Cardiac septum (tissue), 1 donor: ENCODE results near the gene BBOX1. TPM values are rescaled to one million over a fixed set of nuclear protein-coding genes. Genes with fewer than 3 reads are reported as not detected.

ENCODE experiments used
- DNase-seq: peaks from one replicate; pipeline ENCODE4 v3.0.0-alpha.2; 2020; ENCODE audit warnings: low spot score
- intact Hi-C: fragments of 100-400 bp; cut with DNase I; formaldehyde crosslinking; loops from one replicate; pipeline ENCODE4 v1.14.0; 2022
- total RNA-seq: library from RNA; stranded (reverse); fragmentation: NEBNext Ultra II Directional; extraction: Animal tissue kit (Norgen Biotek cat#: 25700); gene quantifications from one replicate; pipeline ENCODE4 v1.2.1, GENCODE V29; 2021
- donor health status: DM: no; HTN: no; CAD: no.

BBOX1 gene
- total RNA-seq, 1 donor from 2014 or later = not detected

DNA sequence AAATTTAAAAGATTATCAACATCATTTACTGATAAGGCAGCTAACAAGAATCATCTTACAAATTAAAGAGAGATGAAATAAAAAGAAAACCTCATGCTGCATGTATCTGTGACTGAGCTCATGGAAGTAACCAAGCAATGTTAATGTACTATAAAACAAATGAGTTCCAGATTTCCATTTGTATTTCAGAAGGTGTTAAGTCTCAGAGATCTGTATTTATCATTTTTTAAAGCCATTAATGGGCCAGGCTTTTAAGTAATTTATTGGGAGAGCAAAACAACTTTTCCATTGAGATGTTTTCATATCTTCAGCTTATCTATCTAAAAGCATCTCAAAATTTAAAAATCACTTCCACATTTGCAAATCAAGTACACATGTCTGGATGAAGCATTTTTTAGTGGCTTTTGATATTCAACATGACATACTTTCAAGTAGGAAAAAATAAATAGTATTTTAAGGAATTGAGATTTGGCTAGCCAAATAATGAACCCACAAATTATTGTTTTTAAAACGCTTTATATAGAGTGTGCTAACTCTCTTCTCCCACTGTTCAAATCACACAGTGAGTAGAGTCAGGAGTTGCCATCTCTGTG is 17.9 kb upstream of the BBOX1 start:
- intact Hi-C loops = no loop called here
- no peak for DNase-seq

DNA sequence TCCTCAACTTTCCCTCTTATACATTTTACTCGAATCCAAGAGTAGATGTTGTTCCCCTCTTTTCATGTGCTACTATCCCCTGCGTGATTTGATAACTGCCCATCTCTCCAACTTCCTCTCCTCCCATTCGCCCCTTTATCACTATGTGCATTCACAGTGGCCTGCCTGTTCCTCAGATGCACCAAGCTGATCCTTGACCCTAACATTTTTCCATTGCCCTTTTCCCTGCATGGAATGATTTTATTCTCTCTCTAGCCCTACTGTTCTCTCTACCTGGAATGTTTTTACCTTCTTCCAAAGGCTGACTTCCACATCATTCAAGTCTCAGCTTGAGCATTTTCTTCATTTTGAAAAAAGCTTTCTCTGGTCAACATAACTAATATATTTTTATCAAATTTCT is 15.8 kb upstream of the BBOX1 start:
- DNase-seq = no peak
- intact Hi-C loops = no loop called here

DNA sequence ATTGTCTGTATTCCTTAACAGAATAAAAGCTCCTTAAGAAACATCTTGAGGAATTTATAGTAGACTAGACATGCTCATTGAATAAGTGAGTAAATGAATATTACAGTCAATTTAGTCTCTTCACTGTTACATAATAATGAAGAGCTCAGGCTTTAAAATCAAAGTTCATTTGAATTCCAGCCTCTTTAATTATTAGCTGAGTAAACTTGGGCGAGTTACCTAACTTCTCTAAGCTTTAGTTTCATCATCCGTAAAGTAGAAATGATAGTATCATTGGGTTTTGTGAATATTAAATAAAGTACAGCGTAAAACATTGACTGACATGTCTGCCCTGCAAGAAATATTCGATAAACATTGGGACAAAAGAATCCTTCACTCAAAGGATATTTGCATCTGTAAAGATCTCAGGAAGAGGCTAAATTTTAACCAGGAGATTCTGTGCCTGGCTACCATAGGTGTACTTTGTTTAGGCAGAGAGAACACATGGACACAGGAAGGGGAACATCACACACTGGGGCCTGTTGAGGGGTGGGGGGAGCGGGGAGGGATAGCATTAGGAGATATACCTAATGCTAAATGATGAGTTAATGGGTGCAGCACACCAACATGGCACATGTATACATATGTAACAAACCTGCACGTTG is 15.2 kb upstream of the BBOX1 start:
- DNase-seq = no peak
- intact Hi-C loops = no loop called here

DNA sequence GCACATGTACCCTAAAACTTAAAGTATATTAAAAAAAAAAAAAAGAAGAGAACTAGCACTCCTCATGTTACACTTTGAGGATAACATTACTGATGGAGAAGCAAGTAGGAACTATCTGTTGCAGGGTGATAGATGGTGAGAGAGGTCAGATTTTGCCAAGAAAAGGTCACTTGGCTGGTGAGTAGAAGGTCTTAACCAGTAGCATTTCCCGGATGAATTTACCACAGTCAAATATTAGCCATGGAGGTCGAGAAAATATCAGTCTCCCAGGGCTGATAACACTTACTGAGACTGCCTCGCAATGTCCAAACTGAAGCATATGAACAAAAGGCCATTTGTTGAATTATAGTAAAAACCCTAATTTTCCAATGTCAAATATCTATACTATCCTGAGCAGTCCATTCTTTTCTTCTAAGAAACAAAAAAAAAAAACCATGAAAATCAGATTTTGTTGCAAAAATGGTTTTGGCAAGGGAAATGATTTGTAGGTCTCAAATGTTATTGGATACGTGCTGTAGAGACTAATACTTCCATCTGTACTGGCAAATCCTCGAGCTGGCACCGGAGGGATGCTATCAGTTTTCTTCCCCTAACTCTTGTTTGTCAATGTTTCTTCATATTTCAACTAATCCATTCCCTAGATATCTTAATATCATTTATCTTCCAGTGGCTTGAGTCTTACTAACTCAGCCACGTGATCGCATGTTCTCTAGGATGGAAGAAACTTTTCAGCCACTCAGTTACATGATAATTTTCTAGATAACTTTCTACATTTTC is 14.5 kb upstream of the BBOX1 start:
- no peak for DNase-seq
- intact Hi-C loops = no loop called here

DNA sequence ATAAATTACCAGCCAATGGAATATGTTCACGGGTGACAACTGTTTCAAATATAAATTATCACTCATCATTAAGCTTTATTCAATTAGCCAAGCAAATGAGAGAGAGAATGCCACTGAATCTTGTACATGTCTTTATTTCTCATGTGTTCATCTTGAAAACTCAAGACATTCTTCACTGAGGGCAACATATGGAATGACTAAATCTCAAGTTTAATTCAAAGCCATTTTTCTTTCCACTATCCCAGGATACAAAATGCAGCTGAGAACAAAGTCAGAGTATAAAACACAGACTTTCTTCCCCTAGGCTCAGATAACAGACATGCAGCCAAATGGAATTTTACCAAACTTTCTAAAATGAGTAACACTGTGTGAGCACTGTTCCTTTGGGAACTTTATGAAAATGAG is 12.1 kb upstream of the BBOX1 start:
- no peak for DNase-seq
- intact Hi-C loops = no loop called here

DNA sequence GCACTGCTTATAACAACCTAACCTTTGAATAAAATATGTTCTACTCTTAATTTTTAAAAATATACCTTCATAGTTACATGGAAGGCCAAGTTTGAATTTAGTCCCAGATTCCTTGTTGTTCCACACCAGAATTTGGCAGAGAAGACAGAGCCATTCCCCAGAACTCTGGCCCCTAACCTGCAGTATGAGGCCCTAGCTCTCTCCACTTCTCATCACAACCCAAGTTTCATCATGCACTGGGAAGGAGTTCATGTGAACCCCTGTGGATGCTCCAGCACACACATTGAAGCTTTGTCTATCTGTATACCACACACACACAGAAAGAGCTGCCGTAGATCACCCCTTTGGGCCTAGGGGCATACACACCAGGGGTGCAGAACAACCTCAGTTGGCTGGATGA is 10.6 kb upstream of the BBOX1 start:
- intact Hi-C loops = no loop called here
- DNase-seq = no peak

DNA sequence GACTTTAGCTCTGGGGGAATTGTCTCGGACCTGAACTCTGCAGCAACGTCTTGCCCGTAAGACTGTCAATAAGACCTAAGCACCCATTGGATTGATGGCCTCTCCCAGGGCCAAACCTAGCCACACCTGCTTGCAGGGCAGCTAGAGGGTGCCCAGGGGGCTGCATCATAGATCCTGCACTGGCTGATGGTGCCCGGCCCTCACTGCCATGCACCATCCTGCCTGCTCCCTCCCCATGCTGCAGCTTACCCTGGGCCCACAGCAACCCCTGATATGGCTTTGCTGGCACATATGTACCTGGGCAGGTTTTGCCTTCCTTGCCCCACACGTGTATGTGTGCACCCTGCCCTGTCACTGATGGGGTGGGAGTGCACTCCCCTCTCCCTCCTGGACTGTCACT is 8.9 kb upstream of the BBOX1 start:
- DNase-seq = no peak
- intact Hi-C loops = no loop called here

DNA sequence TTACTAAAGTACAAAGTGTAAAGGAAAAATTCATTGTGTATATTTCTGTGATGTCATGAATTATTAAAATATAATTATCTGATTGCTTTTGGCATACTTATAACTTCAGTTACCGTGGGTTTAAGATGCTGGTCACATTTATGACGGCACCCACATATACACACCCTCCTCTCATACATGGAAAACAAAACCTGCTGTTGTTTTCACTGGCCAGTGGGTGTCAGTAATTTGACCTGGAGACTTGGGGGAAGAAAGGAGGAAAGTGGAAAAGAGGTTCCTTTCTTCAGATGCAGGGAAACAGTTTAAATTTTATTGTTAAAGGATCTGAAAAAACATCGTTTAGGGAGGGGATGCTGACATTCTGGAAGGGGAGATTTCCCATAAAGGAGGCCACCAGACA is 742 bp upstream of the BBOX1 start:
- intact Hi-C loops = no loop called here
- no peak for DNase-seq

DNA sequence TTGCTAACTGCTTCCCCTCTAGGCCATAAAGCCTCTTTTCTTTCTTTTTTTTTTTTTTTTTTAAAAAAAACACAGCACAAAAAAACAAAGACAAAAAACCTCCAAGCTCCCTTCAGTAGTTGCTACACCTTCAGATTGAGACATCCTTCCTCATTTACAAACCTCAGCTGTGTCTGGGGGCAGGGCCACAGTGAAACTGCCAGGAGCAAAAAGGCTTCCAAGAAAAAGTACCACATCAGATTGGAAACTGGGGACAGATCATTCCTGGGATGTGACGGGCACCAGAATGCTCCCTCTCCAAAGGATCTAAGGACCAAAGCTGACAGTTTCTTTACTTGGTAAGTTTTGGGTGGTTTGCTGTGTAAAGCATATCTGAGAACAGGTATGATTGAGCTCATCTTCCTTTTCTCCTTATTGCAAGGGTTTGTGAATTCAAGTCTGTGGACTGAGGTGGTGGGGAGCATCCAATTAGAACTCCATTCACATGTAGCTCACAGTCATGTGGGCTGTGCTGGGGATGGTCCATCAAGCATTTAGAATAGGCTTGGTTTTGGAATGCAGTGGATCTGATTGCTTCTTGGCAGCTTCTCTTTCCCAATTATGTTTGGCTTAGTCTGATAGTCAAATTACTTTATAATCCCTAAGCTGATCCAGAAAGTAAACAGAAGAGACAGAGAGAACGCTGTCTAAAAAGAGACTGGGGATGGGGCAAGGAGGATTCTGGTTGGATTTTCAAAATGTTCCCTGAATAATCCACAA is 705 bp downstream of the BBOX1 start:
- no peak for DNase-seq
- intact Hi-C loops = no loop called here

DNA sequence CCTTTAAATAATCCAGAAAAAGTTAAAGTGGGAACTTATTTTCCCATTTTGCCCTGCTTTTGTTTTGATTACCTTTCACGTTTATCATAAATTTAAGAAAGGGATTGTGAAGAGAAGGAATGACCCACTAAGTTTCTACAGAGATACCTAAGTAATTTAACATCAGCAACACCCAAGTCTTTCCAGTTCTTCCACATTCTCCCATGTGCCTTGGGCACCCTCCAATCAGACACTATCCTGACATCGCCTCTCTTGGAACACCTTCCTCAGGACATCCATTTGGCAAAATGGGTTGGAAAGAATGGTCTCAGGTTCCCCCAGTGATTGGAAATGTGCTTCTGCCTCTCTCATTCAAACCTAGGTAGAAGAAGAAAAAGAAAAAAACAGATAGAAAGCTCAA is 6.3 kb downstream of the BBOX1 start:
- intact Hi-C loops = no loop called here
- no peak for DNase-seq

DNA sequence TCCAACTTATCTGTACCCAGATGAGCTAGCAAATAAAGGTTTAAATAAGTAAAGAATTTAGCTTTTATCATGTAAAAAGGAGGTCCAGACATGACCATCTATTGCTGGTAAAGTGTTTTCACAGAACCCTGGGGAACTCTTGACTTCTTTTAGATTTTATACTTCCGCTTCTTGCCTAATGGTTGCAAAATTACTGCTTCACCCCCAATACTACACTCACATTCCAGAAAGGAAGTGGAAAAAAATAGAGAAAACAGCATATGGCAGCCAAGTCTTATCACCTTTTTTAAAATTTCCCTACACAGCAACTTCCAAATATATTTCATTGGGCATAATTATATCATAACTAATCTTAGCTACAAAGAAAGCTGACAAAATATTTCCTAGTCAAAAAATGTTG is 12.1 kb downstream of the BBOX1 start:
- intact Hi-C loops = no loop called here
- DNase-seq = no peak

DNA sequence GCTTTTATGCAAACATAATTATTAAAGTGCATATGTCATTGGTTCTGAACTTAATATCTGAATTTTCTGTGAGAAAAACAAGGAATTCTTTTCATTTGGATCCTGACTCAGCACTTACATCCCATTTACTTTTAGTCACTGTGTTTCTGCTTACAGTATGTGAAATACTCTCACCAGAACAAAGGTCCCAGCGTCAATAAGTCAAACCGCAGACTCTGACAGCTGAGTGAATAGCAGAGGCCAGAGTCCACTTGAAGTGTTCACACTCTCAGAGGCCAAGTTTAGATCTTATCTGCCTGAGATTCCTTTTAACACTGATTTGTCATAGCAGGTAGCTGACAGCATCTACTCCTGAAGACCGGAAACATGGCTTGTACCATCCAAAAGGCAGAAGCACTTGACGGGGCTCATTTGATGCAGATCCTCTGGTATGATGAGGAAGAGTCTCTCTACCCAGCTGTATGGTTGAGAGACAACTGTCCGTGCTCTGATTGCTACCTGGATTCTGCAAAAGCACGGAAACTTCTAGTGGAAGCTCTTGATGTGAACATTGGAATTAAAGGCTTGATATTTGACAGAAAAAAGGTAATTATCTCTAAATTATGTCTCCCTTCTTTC is 14.6 kb downstream of the BBOX1 start:
- intact Hi-C loops = no loop called here
- no peak for DNase-seq

DNA sequence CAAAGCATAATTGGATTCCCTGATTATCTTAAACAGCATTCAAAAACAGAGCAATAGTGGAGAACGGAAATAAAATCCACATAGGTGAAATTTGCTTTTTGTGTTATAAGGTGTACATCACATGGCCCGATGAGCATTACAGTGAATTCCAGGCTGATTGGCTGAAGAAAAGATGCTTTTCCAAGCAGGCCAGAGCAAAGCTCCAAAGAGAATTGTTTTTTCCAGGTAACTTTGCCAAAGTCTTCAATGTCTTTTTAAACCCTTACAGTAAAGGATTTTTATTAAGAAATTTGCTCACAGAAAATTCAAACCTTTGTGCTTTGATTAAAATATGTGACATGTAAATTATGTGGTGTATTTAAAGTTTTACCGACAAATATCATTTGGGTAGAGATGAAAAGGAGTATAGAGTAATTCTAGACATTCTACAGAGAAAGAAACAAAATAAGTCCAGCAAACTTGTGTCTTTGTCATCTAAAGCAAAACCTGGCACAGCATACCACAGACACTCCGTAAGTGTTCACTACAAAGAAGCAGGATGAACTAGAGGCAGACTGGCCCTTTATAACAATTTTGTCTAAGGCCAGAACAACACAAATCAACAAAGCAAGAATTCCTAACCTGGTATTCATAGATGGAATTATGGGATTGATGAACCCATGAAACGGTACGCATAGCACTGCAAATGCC is 16.6 kb downstream of the BBOX1 start:
- intact Hi-C loops = no loop called here
- DNase-seq = no peak

DNA sequence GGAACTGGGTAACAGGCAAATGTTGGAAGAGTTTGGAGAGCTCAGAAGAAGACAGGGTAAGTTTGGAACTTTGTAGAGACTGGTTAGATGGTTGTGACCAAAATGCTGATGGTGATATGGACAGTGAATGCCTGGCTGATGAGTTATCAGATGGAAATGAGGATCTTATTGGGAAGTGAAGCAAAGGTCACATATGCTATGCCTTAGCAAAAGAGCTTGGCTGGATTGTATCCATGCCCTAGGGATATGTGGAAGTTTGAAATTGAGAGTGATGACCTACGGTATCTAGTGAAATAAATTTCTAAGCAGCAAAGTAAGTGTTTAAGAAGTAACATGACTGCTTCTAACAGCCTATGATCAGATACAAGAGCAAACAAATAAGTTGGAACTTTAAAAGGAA is 17.8 kb downstream of the BBOX1 start:
- intact Hi-C loops = no loop called here
- no peak for DNase-seq

DNA sequence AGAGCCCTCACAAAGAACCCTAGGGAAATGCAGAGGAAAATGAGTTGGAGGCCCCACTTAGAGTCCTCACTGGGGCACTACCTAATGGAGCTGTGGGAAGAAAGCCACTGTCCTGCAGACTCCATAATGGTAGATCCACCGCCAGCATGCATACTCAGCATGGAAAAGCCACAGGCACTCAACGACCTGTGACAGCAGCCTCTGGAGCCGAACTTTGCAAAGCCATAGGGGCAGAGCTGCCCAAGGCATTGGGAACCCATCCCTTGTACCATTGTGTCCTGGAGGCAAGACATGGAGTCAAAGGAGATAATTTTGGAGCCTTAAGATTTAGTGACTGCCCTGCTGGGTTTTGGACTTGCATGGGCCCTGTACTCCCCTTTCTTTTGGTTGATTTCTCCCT is 18.8 kb downstream of the BBOX1 start:
- intact Hi-C loops = no loop called here
- no peak for DNase-seq

DNA sequence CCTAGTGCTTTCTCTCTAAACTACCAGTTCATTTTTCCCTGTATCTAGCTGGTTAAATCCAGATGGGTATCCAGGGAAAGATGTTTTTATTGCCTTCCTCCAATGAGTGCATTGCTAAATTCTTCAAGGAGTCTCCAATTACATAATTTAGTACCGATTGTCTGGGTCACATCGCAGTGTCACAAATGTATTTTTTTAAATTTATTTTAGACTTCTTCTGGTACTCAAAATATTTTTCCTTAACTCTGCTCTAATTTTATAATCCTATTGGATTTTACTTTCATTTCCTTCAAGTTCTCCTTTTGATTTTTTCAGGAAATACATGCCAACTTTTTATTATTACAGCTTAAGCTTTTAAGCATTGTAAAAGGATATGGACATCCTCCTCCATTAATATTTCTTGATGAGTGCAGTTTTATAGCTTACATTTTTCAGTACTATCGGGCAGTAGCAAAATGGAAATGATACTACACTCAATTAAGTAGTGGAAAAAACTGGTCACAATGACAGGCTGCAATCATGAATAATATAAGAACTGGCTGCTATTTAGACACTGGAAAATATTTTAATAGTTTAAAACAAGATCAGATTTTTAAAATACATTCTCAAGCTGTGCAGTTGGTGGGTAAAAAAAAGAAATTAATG is 20.3 kb downstream of the BBOX1 start:
- no peak for DNase-seq
- intact Hi-C loops = no loop called here

DNA sequence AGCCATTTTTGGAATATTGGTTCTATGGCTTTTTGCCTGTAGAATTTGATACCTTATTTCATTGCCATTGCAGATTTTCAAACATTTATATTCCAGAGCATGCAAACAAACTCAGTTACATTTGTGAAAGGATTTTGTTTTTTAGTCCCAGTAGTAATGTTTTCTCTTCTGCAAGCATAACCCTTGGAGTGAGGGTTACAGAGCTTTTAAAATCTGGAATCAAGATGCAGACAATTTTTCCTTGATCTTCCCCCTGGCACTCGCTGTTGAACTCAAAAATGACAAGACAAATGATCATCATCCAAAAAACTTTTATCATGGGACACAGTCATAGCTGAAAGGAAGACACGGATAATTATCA is 20.8 kb downstream of the BBOX1 start:
- intact Hi-C loops = no loop called here
- DNase-seq = no peak

DNA sequence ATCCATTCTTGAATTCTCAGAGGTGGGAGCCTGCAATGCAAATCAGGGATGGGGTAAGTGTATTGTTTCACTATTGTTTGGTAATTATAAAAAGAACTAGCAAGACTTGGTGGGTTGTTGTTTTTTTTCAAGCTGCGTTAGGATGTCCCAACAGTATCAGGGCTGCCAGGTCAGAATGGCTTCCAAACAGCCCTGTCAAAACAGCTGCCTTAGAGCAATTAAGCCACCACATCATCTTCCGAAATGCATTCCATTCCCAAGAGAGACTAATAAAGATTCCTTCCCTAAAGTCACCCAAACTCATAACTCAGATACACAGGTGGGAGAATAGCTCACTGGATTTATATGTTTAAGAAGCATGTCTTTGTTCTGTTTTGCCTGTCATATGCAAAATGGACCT is 23.5 kb downstream of the BBOX1 start:
- intact Hi-C loops = no loop called here

DNA sequence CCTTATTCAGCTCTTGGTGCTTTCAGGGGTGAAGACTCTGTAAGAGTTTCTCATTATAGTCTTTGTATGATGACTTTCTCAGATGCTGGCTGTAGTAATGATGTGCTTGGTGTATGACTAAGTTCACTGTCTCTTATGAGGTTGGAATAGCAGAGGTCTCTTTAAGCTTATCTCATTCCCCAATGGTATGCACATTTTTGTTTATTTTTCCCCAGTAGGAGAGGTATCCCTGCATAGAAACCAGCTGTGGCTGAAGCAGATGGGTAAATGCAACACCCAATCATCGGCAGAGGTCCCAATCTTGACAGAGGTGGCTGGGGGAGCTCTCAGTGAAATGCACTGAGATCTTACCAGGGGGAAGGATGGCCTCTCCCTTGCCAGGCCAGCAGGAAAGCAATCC is 34.6 kb downstream of the BBOX1 start:
- no peak for DNase-seq
- intact Hi-C loops = no loop called here

More for the DNA sequence above, 23.5 kb downstream of the BBOX1 start:
- DNase-seq = no peak
